HG02571 (cell line): ENCODE measurements around the gene NETO1.
A peak's percentile ranks its signal among the peaks of the same experiment; 100 is the strongest.

ENCODE experiments used
- ATAC-seq: cut with Tn5 transposase; IDR thresholded peaks from one replicate; pipeline ENCODE4 v1.9.1; 2021; ENCODE audit warnings: mild to moderate bottlenecking, moderate library complexity; ENCODE audit not compliant: unreplicated experiment

The NETO1 gene

DNA sequence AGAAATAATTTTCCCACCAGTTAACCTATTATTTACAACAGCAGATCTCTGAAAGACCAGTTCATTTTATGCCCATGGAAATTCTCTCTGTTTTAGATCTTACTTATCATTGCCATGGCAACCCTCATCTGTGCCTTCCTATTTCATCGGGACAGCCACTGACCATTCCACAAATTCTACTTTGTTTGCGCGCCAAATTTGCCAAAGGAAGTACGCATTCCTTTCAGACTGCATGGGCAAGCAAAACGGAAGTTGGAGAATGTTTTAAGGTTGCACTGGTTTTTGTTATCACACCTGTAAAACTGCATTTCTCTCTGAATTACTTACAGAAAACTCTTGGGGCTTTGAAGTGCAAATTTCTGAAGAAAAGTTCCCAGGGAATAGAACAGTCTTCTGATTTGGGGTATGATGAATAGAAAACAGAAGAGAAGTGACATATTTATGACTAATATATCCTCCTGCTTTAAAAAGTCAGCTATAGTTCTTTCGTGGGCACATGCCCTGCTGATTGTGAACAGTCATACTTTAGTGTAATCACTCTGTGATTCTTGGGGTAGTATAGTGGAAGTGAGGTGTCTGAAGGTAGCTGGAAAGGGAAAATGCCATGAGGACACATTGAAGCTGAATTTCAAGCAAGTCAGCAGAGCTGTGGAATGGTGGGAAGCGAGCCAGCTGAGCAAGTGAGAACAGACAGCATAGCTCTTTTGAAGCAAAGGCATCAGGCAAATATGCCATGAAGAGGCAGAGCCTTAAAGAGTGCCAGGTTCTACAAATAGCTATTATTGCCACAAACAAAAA is 20.9 kb downstream of the NETO1 start:
- ATAC-seq = no peak

GRCh38 chr18:72843743-72844142 is 24.0 kb downstream of the NETO1 start:
- ATAC-seq = no peak

DNA sequence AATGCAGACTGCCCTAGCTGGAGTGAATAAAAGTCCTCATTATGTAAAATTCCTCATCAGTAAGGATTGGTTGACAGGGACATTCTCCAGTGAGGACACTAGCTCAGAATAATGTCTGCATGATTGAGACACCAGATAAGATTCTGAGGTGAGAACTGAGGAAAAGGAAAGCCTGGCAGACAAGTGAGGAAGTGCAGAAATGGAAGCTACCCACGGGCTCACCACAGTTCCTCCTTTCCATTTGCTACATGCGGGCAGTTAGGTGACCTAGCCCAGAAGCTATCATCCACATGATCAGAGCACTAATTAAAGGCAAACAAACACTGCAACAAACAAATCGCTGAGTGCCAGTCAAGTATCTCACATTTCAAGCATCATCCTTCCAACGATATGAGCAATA is 27.7 kb downstream of the NETO1 start:
- ATAC-seq = no peak

- ATAC-seq = no peak
Measured at GRCh38 chr18:72834731-72835130, 33.1 kb downstream of the NETO1 start.

DNA sequence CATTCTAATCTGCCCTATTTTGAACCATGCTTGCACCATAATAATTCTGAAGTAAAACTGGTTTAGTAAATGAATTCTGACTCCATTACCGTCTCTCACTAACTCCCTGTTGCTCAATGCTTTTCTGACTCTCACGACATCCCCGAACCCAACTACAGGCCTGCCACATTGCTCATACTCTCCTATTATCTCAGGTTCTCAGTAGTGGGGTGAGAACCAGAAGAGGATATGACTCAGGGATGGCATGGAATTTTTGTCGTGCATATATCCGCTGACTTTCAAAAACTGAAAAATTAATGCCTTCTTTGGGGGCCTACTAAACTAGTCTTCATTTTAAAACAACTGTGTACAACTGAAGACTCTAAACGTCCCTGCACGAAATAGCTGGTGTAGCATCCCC is 34.3 kb downstream of the NETO1 start:
- ATAC-seq = no peak

DNA sequence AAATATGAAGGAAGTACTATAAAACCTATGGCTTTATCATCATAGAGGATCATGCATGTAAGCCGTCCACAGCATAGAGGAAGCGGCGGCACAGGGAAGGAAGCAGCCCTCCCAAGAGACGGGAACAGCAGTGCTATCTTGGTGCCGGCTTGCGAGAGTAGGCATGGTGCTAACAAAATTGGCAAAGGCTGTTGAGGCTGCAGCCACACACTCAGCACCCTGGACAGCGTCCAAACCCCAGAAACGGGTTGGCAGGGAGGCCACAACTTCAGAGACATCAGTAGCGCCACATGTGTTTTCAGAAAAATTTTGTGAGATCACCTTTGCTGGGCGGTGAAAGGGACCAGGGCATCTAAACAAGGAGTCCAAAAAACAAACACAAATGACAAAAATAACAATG is 37.7 kb downstream of the NETO1 start:
- ATAC-seq = no peak

GRCh38 chr18:72828601-72829000 is 39.2 kb downstream of the NETO1 start:
- ATAC-seq = no peak

DNA sequence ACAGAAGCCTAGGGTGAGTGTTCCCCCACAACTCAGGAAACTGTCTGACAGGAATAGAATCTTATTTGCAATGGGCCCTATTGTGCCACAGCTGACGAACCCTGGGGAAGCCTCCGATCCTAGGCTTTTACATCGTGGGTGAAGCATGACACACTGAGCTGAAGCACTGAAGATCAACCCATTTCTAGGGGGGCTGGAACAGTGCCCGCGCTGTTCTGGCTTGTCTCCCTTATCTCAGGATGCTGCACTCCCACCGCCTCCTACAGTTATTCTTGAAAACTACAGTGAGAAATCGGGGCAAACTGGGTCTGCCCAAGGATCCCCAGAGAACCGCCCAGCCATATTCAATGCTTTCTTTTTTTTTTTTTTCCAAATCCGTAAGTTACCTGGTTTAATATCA is 41.1 kb downstream of the NETO1 start:
- ATAC-seq = no peak

- no peak for ATAC-seq
Measured at GRCh38 chr18:72823345-72823744, 44.4 kb downstream of the NETO1 start.

DNA sequence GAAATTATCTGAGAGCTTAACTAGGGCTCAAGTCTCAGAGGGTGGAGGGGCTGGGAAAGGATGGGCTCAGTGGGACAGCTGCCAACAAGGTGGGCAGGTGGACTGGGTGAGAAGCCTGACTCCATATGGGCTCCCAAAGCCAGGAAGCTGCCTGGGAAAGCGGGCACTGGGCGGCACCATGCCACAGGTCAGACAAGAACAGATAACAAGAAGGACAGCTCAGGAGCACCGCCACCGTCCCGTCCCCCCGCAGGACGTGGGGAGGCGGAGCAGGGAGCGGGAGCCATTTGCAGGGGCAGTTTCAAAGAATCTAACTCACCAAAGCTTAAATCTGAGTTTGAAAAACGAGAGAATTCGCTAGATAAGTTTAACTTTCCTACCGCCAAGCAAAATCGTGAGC is 45.6 kb downstream of the NETO1 start:
- no peak for ATAC-seq

- ATAC-seq = no peak
Measured at GRCh38 chr18:72820571-72820970, 47.2 kb downstream of the NETO1 start.

GRCh38 chr18:72819050-72819449 is 48.7 kb downstream of the NETO1 start:
- no peak for ATAC-seq

GRCh38 chr18:72811047-72811446 is 56.7 kb downstream of the NETO1 start:
- ATAC-seq = peak; percentile 83

- no peak for ATAC-seq
Measured at GRCh38 chr18:72808680-72809079, 59.1 kb downstream of the NETO1 start.

DNA sequence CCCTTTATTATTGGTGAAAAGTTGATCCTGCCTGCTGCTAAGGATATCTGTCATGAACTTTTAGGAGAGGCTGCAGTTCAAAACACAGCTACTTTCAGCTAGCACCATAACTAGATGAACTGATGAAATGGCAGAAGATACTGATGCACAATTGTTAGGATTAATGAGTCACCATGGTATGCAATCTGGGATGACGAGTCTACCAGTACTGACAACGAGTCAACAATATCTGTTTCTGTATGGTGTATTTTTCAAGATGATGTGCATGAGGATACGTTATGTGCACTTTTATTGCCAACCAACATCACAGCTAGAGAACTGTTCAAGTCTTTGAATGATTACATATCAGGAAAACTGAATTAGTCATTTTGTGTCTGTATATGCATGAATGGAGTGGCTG is 68.7 kb downstream of the NETO1 start:
- ATAC-seq = no peak

DNA sequence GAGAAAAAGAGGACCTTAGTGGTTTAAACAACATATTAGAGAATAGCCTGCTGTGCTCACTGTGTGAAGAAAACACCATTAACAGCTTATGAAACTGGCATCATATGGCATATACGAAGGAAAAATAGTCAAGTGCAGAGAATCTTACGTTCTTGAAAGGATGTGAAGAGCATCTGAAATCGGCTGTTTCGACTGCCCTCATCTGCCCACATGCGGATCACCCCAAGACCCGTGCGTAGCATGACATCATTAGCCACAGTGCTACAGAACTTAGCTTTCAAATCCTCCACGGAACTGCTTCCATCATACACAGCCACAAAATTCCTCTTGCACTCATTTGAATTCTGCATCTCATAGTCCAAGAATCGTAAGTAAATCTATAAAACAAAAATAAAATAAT is 84.3 kb downstream of the NETO1 start:
- no peak for ATAC-seq

DNA sequence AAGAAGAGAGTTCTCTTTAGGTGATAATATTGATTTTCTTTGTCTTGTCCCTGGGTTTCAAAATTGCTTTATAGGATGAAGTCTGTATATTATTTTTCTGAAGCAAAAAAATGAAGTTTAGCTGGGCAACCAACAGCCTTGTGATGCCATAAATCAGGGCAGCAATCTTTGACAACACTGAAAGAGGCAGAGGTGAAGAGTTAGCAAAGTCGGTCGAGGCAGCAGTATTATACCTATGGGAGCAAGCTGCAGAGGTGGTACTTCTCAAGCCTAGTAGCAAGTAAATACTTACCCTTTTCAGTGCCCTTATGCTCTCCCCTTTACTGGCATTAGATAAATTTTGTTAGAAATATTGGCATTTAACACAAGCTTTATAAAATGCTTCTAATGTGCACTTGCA is 92.9 kb downstream of the NETO1 start:
- ATAC-seq = no peak

DNA sequence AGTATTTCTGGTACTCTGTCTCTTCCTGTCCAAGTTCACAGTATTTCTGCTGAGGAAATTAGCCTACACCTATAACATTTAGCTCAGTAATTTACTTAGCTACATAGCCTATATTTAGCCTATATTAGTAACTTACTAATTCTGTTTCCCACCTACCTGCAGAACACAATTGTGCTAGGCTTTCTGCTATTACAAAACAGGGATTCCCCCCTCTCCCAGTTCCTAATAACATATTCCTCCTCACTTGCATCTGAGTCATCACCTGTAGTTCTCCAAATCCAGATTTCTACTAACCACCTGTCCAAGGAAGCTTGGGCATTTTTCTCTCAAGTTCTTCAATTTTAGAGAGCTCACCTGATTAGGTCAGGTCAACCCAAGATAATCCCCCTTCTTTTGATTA is 94.9 kb downstream of the NETO1 start:
- ATAC-seq = no peak

GRCh38 chr18:72768681-72769229 is 99.0 kb downstream of the NETO1 start:
- no peak for ATAC-seq

- no peak for ATAC-seq
Measured at GRCh38 chr18:72762515-72763122, 105.2 kb downstream of the NETO1 start.

DNA sequence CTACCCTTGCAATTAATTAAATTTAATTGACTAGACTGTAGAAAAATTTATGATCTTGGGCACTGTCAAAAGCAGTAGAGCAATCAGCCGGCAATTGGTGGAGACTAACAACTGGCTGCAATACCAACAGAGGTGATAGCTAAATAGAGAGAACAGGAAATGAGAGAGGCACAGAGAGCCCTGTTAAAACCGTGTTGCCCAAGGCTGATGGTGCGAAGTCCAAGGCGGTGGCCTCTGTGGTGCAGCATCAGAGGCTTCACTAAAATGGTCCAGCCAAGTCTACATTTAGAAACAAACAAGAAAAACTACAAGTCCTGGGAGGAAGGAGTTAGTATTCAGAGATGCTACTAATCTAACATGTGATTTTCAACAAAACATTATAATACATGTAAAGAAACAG is 115.6 kb downstream of the NETO1 start:
- ATAC-seq = no peak

GRCh38 chr18:72742002-72742401 is 125.8 kb downstream of the NETO1 start:
- ATAC-seq = no peak
